GM13977 (cell line): ENCODE measurements around the gene SNN.

Source experiments
- DNase-seq: peaks from one replicate; pipeline ENCODE4 v3.0.0; 2012; ENCODE audit warnings: low spot score
- CTCF ChIP-seq: IDR thresholded peaks from 2 replicates; pipeline ENCODE4 v1.5.1; 2012; ENCODE audit warnings: mild to moderate bottlenecking, control low read depth; ENCODE audit not compliant: insufficient read depth; ENCODE audit errors: extremely low read depth, missing control alignments
- in situ Hi-C: fragments of 300-500 bp; cut with MboI; formaldehyde crosslinking; loops from one replicate; pipeline ENCODE4 v1.12.0; 2022; ENCODE audit warnings: low sequenced_read_pairs, low pct_unique_long_range_greater_than_20kb, mixed read lengths, inconsistent platforms; ENCODE audit not compliant: unreplicated experiment

SNN gene

GRCh38 chr16:11706180-11706742 is 38.0 kb downstream of the SNN start:
- no peak for TF ChIP-seq CTCF
- in situ Hi-C loops: loop anchor here (25.0 kb wide), 2 partner anchors 294 to 744 kb away; no protein-coding TSS in a partner anchor

GRCh38 chr16:11707679-11708197 is 39.5 kb downstream of the SNN start:
- no peak for DNase-seq
- in situ Hi-C loops: loop anchor here (25.0 kb wide), 2 partner anchors 295 to 745 kb away; no protein-coding TSS in a partner anchor
- TF ChIP-seq CTCF: no peak

More at GRCh38 chr16:11706180-11706742, 38.0 kb downstream of the SNN start:
- peak; percentile 21 for DNase-seq

- no peak for DNase-seq
- TF ChIP-seq CTCF: no peak
- in situ Hi-C loops: loop anchor here (25.0 kb wide), 2 partner anchors 296 to 746 kb away; no protein-coding TSS in a partner anchor
These were observed 40.2 kb downstream of the SNN start for GRCh38 chr16:11708421-11708820.

- TF ChIP-seq CTCF: no peak
- in situ Hi-C loops: loop anchor here (25.0 kb wide), 2 partner anchors 299 to 749 kb away; no protein-coding TSS in a partner anchor
- DNase-seq: no peak
These were observed 43.4 kb downstream of the SNN start for GRCh38 chr16:11711662-11712061.

GRCh38 chr16:11712122-11712521 is 43.9 kb downstream of the SNN start:
- in situ Hi-C loops: loop anchor here (25.0 kb wide), 2 partner anchors 300 to 750 kb away; no protein-coding TSS in a partner anchor
- TF ChIP-seq CTCF: no peak
- DNase-seq: no peak

- TF ChIP-seq CTCF: no peak
- in situ Hi-C loops: loop anchor here (25.0 kb wide), 2 partner anchors 303 to 753 kb away; no protein-coding TSS in a partner anchor
- DNase-seq: peak; percentile 52
These were observed 47.1 kb downstream of the SNN start for GRCh38 chr16:11715246-11715947.
